CD4-positive, alpha-beta T cell treated with Interleukin-17A for 4 hours (primary cell): ENCODE measurements around the gene EBI3.
"Not testable (repeated sequence)": the region's sequence is repeated elsewhere in the genome, so short reads cannot be mapped to it uniquely, and the experiment has no call there.

ENCODE experiments used
- DNase-seq: peaks from one replicate; pipeline ENCODE4 v3.0.0-alpha.2; 2020; ENCODE audit warnings: mixed read lengths

Gene EBI3

GRCh38 chr19:4237510-4237909 lies 8.2 kb downstream of the EBI3 start:
- DNase-seq: not testable (repeated sequence)

DNA sequence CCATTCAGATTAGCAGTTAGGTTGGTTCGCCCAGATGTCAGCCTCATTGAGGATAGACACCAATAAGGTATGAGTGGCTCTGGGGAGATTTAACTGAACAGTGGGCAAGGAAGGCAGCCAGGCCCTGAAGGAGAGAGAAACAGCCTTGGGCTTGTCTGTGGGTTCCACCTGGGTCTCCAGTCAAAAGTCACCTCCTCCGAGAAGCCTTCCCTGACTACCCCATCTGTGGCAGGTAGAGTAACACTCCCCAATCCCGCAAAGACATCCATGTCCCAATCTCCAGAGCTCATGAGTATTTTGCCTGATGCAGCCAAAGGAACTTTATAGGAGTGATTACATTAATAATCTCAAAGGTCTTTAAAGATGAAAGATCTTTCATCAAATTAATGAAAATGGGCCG lies 9.5 kb downstream of the EBI3 start:
- DNase-seq: no peak

DNA sequence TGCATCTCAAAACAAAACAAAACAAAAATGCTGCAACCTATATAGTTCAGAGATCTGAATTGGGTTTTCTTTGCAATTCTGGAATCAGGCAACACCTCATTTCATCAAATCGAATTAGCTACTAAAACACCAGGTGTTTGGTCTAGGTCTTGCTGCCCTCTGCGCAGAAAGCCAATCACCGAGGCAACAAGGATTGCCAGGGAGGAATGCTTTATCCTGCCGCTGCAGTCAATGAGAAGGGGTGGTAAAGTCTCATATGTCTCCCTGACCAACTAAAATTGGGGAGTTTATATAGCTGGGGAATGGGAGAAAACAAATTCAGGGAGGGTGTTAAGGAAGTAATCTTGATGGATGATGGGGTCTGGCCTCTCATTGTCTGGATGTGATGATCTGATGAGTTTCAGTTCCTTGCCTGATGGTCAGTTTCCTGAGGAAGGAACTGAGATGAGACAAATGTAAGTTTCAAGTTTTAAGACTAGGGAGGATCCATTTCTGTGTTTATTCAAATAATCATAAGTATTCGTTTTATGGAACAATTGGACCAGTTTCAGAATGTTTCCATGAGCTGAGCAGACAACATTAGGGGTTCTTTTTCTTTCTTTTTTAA lies 12.6 kb downstream of the EBI3 start:
- no peak for DNase-seq

DNA sequence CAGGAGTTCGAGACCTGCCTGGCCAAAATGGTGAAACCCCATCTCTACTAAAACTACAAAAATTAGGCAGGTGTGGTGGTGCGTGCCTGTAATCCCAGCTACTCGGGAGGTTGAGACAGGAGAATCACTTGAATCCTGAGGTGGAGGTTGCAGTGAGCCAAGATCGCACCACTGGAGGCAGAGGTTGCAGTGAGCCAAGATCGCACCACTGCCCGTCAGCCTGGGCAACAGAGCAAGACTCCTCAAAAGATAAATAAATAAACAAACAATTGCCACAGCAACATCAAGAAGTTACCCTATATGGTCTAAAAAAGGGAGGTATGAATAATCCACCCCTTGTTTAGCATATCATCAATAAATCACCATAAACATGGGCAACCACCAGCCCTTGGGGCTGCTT lies 16.6 kb downstream of the EBI3 start:
- not testable (repeated sequence) for DNase-seq

- peak; percentile 99 for DNase-seq
Observed at GRCh38 chr19:4246767-4247593, 17.7 kb downstream of the EBI3 start, which contains the start of gene YJU2. Gene YJU2 (plus strand): TSS chr19:4247080. CDS start chr19:4247147, 67 bp downstream.

DNA sequence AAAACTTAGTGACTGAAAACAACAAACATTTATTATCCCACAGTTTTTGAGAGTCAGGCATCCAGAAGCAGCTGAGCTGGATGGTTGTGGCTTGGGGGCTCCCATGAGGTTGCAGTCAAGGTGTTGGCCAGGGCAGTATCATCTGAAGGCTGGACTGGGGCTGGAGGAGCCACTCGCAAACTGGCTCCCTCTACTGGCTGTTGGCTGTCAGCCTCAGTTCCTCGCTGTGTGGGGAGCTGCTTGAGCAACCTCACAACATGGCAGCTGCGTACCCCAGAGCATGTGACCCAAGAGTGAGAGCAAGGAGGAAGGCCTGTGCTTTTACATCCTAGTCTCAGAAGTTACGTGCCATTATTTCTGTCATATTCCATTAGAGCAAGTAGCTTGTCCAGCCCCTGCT lies 27.2 kb downstream of the EBI3 start:
- DNase-seq: no peak

- DNase-seq: no peak
Observed at GRCh38 chr19:4257025-4257424, 27.7 kb downstream of the EBI3 start.

DNA sequence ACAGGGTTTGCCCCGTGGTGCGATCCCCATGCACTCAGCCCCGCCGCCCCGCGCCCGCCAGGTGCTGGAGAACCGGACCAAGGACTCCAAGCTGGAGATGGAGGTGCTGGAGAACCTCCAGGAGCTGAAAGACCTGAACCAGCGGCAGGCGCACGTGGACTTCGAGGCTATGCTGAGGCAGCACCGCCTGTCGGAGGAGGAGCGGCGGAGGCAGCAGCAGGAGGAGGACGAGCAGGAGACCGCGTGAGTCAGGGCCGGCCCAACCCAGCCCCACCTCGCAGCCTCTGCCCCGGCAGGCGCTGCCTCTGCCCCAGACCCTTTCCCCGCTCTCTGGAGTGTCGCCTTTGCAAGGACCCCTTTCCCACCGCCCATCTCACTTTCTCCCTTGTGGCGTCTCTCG lies 28.9 kb downstream of the EBI3 start:
- DNase-seq: no peak

- no peak for DNase-seq
Observed at GRCh38 chr19:4260613-4261191, 31.4 kb downstream of the EBI3 start.

DNA sequence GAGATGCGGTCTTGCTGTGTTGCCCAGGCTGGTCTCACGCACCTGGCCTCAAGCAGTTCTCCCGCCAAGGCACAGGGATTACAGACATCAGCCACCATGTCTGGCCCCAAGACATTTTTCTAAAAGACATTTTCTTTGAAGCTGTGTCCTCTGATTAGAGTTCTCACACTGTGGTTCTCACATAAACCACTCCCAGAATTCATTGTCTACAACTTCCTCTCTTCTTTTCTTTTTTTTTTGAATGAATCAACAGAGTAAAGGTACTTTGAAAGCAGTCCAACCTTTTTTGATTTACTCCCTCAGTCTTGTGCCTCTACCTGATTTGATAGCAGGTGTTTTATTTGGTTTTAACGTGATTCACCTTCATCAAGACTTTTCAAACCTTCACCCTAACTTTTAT lies 35.5 kb downstream of the EBI3 start:
- no peak for DNase-seq

DNA sequence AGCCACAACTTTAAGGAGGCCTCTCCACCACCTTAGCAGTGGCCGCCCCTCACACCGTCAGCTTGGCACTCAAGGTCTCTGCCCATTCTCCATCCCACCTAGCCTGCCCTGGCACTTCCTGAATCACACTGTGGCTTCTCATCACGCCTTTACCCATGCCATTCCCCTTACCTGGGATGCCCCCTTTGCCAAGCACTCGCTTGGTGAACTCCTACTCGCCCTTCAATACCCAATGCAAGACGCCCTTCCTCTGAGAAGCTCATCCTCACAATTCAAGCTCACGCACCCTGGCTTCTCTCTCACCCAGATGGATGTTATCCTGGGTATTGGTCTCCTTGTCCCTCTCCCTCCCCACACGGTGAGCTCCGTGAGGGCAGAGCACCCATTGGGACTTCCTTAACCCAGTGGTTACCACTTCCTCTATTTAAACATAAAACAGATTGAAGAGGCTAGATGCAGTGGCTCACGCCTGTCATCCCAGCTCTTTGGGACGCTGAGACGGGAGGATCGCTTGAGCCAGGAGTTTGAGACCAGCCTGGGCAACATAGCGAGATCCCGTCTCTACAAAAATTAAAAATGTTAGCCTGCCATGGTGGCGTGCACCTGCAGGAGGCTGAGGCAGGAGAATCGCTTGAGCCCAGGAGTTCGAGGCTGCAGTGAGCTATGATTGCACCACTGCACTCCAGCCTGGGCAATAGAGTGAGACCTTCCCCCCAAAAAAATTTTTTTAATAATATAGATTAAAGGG lies 37.1 kb downstream of the EBI3 start:
- no peak for DNase-seq

- peak; percentile 75 for DNase-seq
Observed at GRCh38 chr19:4267101-4267900, 38.0 kb downstream of the EBI3 start.

GRCh38 chr19:4267901-4268815 lies 38.8 kb downstream of the EBI3 start:
- no peak for DNase-seq

DNA sequence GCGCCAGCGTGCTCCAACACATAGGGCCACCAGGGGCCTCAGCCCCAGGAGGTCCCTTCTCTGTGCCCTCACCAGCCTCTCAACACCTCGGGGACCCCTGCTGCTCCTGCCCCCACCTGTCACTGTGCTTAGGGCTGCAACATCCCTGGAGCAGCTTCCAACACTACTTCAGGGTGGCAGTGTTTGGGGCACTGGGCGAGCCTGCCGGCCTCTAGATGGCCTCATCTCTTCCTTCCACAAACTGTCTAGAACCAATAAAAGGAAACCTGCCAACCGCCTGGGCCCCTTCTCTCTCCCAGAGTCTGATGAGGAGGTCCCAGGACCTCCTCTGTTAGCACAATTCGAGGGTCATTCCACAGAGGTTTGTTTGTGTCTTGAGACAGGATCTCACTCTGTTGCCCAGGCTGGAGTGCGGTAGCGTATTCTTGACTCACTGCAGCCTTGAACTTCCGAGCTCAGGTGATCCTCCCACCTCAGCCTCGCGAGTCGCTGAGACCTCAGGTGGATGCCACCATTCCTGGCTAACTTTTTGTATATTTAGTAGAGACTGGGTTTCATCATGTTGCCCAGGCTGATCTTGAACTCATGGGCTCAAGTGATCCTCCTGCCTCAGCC lies 39.6 kb downstream of the EBI3 start:
- DNase-seq: no peak

GRCh38 chr19:4272894-4273293 lies 43.6 kb downstream of the EBI3 start:
- DNase-seq: no peak

DNA sequence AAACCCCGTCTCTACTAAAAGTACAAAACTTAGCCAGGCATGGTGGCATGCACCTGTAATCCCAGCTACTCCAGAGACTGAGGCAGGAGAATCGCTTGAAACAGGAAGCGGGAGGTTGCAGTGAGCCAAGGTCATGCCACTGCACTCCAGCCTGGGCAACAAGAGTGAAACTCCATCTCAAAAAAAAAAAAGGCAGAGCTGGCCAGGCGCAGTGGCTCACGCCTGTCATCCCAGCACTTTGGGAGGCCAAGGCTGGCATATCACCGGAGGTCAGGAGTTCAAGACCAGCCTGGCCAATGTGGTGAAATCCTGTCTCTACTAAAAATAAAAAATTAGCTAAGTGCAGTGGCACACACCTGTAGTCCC lies 45.0 kb downstream of the EBI3 start:
- DNase-seq: not testable (repeated sequence)

GRCh38 chr19:4277191-4277696 lies 47.9 kb downstream of the EBI3 start:
- DNase-seq: no peak

DNA sequence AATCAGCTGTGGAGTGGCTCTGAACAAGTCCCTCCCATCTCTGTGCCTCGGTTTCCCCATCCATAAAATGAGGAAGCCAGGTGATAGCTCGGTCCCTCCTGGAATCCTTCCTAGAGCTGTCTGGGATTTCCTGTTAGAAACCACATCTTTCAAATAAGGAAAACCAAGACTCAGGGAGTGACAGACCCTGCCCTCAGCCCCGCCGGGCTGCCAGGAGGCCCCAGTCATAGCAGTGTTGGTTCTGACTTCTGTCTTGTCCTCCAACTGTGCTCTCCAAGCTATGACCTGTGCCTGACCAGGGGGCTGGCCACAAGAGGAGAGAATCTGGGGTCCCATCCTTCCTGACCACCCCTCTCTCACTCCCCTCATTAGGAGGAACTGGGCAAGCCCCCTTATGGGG lies 48.7 kb downstream of the EBI3 start:
- DNase-seq: no peak

DNA sequence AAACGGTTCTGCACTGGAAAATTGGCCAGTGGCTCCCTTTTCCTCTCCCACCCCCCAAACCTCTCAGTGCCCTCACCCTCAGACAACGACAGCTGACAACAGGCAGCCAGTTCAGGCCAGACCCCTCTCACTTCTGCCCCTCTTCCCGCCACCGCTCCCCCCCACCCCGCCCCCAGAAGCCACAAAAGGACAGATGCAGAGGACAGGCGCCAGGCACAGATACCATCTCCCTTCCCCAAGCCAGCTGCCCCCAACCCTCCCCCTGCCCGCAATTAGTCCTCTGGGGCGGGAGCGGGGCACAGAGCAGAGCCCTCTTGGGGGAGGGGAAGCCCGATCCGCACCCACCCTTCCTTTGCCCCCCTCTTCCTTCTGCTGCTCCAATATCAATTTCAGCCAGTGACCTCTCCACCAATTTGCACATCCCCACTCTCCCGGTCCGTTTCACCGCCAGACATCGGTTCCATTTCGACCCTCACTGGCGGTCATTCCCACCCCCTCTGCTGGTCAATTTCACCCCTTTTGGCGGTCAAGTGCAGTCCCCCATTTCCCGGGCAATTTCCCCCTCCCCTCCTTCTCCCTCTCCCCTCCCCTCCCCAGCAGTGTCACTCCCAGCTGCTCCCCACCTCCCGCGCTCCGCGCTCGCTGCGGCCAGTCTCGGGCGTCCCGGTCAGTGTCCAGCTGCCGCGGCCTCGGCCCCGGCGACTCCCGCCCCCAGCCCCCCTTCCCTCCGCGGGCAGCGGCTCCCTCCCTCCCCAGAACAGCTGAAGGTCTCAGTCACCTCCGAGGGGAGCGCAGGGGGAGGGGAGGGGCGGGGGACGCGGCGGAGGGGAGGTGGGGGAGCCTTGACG lies 49.3 kb downstream of the EBI3 start, which contains the start of gene SHD:
Gene SHD, plus strand, starts transcription at position 848 of the 848 bp plus-strand sequence. CDS start 798 bp downstream, outside the sequence.
- no peak for DNase-seq

- no peak for DNase-seq
Observed at GRCh38 chr19:4279267-4279529, 49.9 kb downstream of the EBI3 start.
